NOMO-1 (cell line): ENCODE measurements around the gene PLXNA1.

Experiments
- DNase-seq, 2 experiments: peaks; one replicate each; lab custom pipeline; 2025; ENCODE audit not compliant: unreplicated experiment in 2 of 2; lab: John Stamatoyannopoulos, UW

Gene PLXNA1

GRCh38 chr3:126985132-126985985 lies 2.4 kb downstream of the PLXNA1 start:
- no peak for DNase-seq

DNA sequence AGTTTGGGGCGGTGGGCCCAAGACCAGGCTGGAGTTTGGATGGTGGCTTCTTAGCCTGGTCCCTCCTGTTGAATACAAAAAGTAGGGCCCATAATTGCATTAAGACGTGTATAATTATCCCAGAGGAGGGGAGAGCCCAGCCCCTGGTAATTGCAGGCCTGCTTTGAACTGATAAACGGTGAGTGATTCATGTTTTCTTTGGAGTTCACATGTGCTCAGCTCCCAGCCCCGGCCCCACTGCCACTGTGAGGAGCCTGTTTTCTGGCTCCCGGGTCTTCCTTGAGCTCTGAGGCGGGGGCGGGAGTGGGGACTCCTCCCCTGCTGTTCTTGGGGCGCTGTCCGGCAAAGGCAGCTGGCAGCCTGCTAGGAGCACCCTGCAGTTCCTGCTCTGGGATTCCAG lies 3.1 kb downstream of the PLXNA1 start:
- DNase-seq: no peak

DNA sequence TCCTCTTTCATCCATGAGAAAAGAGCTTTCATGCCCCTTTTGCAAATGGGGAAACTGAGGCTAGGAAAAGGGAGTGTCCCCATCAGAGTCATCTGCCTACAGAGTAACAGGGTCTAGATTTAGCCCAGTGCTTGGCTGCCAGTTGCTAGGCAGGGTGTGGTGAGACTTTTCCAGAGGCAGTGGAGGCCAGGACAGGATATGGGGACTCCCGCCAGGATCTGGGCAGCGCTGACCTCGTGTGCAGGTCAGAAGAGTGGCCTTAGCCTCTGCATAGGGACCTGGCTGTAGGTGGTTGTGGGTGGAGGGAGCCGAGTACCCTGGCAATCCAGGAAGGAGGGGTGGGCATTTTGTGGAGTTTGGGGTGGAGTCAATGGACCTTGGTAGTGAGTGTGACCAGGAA lies 4.2 kb downstream of the PLXNA1 start:
- no peak for DNase-seq

DNA sequence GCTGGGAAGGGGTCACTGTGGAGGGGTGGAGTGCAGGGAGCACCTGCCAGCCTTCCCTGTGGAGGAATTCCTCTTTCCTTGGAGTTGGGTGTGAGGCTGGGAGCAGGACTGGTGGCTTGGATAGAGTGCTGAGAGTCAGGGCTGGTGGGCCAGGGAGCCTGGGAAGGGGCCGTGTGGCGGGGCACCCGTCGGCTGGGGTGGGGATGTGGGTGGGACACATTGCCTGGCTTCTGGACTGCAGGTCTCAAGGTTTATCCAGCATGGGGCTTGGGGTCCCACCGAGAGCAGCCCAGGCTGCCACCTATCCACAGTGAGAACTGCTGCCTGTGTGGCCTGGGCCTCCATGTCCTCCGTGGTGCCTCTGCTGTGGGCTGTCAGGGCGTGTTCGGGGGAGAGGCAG lies 4.7 kb downstream of the PLXNA1 start:
- DNase-seq: no peak

GRCh38 chr3:126988451-126989021 lies 5.6 kb downstream of the PLXNA1 start:
- DNase-seq: no peak

- no peak for DNase-seq
Observed at GRCh38 chr3:126989316-126990023, 6.6 kb downstream of the PLXNA1 start.

DNA sequence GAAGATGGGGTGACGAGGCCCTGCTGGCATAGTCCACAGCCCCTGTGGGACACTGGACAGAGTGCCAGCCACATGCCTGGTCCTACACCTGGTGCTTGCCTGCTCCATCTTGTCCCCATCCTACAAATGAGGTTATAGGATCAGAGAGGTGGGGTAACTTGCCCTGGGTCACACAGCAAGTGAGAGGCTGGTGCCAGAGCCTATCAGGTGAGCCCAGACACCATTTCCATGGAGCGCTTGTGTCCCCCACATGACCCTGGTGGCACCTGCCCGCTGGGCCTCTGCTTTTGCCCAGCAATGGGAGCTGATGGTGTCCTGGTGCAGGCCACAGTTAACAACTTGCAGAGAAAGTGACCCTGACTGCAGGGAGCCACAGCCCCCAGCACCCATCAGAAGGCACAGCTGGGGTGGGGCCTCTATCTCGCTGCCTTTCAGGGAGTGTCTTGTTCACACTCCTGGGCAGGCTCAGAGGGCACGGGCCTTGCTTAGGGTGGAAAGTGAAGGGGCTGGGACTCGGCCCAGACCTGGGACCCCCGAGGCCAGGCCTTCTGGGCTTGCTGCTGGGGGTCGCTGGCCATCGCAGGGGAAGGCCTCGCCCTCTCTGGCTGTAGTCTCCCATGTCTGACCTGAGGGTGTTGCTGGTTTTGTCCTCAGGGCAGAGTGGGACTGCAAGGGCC lies 7.2 kb downstream of the PLXNA1 start:
- DNase-seq: no peak

DNA sequence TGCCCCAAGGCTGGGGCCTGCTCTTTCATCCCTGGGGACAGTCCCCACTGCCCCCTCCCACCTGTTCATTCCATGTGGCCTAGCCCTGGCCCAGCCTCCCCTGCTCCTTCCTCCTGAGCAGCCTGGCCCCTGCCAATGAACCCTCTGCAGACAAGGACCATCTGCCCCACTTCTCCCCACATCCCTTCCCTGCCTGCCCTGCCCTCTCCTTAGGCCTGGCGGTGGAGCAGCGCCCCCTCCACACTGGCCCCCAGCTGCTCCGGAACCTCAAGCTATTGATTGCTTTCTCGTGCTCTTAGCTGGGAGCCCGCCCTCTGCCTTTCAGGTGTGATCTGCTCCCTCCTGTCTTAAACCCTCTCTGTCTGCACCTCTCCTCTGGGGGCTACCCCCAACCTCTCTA lies 8.0 kb downstream of the PLXNA1 start:
- no peak for DNase-seq

DNA sequence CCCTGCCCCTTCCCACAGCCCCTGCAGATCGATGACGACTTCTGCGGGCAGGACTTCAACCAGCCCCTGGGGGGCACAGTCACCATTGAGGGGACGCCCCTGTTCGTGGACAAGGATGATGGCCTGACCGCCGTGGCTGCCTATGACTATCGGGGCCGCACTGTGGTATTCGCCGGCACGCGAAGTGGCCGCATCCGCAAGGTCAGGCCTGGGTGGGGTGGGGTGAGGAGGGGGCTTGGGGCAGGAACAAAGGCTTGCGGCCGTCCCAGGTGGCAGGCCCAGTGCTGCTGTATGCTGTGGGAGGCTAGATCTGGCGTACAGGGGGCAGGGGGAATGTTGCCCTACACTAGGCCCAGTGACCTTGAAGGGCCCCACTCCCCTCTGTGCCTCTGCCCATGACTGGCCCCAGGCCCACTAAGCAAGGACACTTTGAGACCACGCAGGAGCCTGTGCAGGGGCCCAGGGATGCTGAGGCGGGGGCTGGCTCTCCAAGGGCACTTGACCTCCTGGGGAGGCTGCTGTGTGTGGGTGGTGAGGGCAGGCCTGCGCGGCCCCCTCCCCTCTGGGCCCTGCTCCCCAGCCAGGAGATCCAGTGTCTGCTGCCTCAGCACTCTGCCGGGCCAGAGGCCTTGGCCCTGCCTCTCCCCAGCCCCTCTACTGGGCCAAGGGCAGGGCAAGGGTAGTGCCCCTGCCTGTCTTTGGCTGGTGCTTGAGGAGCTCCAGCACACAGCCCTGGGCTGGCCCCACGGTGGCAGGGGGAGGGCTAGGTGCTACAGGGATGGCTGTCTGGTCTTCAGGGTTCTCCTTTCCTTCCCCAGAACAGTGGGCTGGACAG lies 8.7 kb downstream of the PLXNA1 start:
- DNase-seq: no peak

- DNase-seq: no peak
Observed at GRCh38 chr3:126992216-126992615, 9.3 kb downstream of the PLXNA1 start.

DNA sequence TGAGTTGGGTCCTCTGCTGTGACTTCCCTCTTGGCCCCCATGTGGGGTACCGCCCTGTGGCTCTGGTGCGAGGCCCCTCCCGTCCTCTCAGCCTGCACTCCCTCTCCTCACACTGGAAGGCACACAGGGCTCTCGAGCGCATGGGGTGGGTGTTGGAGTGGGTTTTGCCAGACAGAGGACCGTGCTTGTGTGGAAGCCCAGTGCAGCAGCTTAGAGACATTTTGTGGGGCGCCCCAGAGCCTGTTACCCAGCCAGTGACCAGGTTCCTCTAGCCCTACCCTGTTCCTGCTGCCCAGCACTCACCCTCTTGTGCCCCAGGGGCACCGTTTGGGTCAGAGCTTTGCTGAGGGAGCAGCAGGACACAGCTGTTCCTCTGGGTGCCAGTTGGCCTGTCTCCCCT lies 9.9 kb downstream of the PLXNA1 start:
- DNase-seq: no peak

GRCh38 chr3:126993436-126993835 lies 10.5 kb downstream of the PLXNA1 start:
- DNase-seq: no peak

DNA sequence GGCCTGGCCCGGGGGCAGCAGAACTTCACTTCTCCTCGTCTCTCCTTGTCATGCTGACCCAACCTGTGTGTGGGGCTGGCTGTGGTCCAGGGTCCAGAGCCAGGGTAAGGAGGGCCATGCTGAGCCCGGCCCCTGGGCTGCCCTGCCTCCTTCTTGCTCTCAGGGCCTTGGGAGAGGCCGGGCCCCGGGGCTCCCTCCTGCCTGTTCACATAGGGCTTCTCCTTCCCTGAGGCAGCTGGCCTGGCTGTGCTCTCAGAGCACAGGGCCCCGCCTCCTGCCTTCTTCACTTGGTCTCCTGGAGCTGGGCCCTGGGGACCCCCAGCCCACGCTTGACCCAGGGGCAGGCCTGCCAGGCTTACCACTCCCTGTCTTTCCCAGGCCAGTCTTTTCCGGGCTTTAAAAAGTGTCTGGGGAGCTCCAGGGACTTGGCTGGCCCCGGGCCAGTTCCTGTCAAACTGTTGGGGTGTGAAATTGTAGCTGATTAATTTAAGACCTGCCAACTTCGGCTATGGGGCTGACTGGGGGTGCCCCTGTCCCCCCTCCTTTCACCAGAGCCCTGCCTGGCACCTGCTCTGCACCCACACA lies 11.8 kb downstream of the PLXNA1 start:
- DNase-seq: no peak

- no peak for DNase-seq
Observed at GRCh38 chr3:126995254-126995780, 12.4 kb downstream of the PLXNA1 start.

DNA sequence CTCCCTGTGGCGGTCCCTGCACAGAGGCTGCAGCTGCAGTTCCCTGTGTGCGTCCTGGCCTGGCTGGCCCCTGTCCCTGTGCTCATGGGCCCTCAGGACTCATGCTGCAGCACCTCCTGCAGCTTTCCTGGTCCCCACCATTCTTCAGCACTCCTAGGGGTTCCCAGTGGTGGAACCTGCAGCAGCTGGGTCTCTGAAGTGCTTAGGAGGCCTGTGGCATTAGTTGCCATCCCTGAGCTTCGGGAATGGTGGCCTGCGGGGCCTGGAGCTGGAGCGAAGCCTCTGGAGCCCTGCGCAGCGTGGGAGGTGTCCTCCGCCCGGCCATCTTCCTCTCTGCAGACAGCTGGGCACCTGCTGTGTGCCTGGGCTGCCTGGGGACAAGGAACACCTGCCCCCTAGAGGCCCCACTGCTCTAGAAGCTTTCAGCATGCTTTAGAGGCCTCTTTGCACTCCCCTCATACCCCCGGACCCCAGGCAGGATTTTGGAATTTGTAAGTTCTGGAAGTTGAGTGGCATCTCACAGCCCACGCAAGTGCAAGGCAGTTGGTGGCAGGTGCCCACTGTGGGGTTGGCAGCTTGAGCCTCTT lies 13.1 kb downstream of the PLXNA1 start:
- no peak for DNase-seq

DNA sequence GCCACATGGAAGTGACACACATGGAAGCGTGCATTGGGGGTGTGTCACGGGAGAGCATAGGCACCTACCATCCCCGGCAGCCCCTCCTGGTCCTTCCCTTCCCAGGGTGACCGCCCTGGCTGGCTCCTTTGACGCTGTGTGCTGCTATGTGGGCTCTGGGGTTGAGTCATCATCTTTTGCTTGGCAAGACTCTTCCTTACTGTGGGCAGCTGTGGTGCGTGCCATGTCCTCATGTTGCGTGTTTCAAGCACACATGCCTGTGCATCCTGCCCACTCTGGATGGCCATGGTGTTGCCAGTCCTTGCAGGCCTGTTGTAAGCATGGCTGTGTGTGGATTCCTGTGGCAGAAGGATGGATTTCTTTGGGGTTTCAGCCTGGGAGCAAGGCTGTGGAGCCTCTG lies 14.0 kb downstream of the PLXNA1 start:
- DNase-seq: no peak

GRCh38 chr3:126997455-126998038 lies 14.6 kb downstream of the PLXNA1 start:
- DNase-seq: no peak

- DNase-seq: no peak
Observed at GRCh38 chr3:126998320-126998719, 15.4 kb downstream of the PLXNA1 start.

GRCh38 chr3:126998728-126999127 lies 15.8 kb downstream of the PLXNA1 start:
- DNase-seq: no peak
